ENCODE results near the gene TADA3. TPM values are rescaled to one million over a fixed set of nuclear protein-coding genes. Genes with fewer than 3 reads are reported as not detected.
A peak's percentile ranks its signal among the peaks of the same experiment; 100 is the strongest.

Gene TADA3
- total and polyA plus RNA-seq, 8 donors: 13.2 to 29.1 (median 20.1) TPM

DNA sequence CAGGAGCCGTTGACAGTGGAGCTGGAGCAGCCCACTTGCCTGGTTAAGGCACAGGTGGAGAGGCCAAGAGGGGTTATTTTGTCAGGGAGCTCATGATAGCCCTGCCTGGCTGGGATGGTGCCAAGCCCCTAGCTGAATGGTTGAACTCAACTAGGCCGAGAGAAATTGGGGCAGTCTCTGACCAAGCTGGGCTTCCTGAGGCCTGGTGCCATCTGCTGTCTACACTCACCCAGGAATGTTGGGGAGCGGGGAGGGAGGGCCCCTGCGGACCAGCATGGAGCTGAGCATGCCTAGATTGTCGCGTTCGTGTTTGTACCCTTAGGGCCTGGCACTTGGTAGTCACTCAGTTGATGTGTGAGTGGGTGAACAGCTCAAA, 59.5 kb downstream of the TADA3 start:
- ATAC-seq (no peak), FAIRE-seq (no peak), DNase-seq (peak in 1 of 6 donors; percentile 27)
- Histone ChIP-seq H3K36me3 (peaks cover 0 to 8% (median 0%) of the 10 kb centered on the region in 3 donors), H3K27ac (no peak overlapping the region), H3K4me3 (peak overlapping the region; percentile 57 to 99 (median 94)), H3K9me3 (no peaks in the 10 kb centered on the region), H3K4me1 (peaks cover 0 to 14% (median 14%) of the 10 kb centered on the region in 3 donors), H3K27me3 (no peaks in the 10 kb centered on the region)
- intact Hi-C loops (cut with DNase I): no loop called here
- WGBS, 2 donors: 27 to 29% methylated on average over 7 of the region's 7 CpGs
- TF ChIP-seq, protein P1, sequence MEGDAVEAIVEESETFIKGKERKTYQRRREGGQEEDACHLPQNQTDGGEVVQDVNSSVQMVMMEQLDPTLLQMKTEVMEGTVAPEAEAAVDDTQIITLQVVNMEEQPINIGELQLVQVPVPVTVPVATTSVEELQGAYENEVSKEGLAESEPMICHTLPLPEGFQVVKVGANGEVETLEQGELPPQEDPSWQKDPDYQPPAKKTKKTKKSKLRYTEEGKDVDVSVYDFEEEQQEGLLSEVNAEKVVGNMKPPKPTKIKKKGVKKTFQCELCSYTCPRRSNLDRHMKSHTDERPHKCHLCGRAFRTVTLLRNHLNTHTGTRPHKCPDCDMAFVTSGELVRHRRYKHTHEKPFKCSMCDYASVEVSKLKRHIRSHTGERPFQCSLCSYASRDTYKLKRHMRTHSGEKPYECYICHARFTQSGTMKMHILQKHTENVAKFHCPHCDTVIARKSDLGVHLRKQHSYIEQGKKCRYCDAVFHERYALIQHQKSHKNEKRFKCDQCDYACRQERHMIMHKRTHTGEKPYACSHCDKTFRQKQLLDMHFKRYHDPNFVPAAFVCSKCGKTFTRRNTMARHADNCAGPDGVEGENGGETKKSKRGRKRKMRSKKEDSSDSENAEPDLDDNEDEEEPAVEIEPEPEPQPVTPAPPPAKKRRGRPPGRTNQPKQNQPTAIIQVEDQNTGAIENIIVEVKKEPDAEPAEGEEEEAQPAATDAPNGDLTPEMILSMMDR (IDR thresholded peaks at IDR 0.05): no peak

DNA sequence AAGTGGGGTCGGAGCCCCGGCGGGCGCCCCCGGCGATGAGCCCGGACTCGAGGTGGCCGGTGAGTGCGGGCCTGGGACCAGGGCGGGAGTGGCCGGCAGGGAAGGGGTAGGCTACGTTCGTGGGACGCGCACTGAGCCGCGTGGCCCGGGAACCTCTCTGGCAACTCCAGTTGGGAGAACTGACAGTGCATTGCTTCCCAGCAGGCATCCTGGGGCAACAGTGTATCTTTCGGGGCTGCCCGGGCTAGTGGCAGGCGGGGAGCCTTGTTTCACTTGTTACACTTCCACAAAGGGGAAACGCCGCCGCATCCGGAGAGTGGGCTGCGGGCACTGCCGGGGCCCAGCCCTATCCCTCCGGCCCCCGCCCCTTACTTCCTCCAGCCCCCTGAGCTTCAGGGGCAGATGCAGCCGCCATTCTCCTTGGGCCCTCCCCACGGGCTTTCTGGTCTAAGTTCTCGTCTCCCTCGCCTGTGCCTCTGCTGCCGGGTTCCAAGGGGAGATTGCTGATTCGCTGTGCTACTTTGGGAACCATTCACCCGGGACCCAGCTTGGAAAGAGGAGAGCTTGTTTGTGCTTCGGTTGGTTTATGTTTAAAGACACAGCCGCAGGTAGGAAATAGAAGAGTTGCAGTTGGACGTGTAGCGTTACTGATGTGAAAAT, 60.1 kb downstream of the TADA3 start:
- intact Hi-C loops (cut with DNase I): no loop called here

DNA sequence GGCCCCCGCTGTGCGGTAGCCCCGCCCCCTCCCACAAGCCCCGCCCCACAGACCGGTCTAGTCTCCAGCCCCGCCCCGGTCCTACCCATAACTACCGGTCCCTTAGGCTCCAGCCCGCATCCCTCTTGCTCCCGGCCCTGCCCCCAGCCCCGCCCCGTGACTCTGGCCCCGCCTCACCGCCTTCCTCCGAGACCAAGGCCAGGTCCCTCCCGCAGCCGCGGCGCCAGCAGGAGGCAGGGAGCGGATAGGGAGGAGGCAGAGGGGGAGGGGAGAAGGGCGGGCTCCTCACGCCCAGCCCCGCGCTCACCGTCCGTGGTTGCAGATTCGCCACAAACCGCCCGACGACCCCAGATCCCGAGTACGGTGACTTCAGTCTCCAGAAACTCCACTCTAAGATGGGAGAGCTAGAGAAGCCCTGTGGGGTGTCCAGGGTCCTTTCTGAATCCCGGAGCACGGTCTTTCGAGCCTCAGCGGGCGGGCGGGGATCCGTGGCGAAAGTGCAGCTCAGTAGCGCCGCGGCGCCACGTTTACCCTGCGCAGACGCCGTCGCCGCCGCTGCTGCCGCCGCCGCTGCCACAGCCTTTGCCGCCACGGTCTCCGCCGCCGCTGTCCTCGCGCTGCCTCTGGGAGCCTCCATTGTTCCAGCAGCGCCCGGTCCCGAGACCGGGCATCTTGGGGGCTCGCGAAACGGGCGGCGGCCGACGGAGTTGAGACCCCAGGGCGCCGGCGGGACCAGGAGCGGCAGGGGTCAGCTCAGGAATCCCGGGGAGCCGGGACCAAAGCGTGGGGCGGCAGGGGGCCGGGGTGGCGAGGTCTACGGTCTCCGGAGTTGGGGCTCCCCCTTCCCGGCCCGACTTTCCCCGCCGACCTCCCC, 60.8 kb downstream of the TADA3 start, which contains the start of gene BRPF1:
Gene BRPF1 (plus strand): TSS at position 530 of the 874 bp plus-strand sequence. CDS start 2,406 bp downstream, outside the sequence.
- Histone ChIP-seq H3K9me3 (no peaks in the 10 kb centered on the region), H3K4me1 (peaks cover 0 to 14% (median 14%) of the 10 kb centered on the region in 3 donors), H3K27ac (peak within 1 kb of the TSS; percentile 98 to 99 (median 98)), H3K36me3 (peaks cover 0 to 3% (median 0%) of the 10 kb centered on the region in 3 donors), H3K27me3 (no peaks in the 10 kb centered on the region), H3K4me3 (peak within 1 kb of the TSS; percentile 57 to 99 (median 94))
- FAIRE-seq (no peak), ATAC-seq (peak; percentile 95 to 98 (median 96)), DNase-seq (peak; percentile 99 to 100 (median 100))
- intact Hi-C loops (cut with DNase I): no loop called here
- 1% methylated on average over 73 to 88 of the region's 88 CpGs for WGBS, 2 donors
- TF ChIP-seq, protein P1 (IDR thresholded peaks at IDR 0.05): no peak

More for the DNA sequence above, 60.1 kb downstream of the TADA3 start:
- TF ChIP-seq, protein P1 (IDR thresholded peaks at IDR 0.05): no peak
- ATAC-seq: peak in 3 of 4 donors; percentile 0 to 3 (median 1)
- Histone ChIP-seq H3K4me3 (peak overlapping the region; percentile 57 to 99 (median 94)), H3K27me3 (no peaks in the 10 kb centered on the region), H3K27ac (peak overlapping the region in 3 of 4 donors; percentile 98), H3K36me3 (peaks cover 0 to 3% (median 0%) of the 10 kb centered on the region in 3 donors), H3K9me3 (no peaks in the 10 kb centered on the region), H3K4me1 (peaks cover 0 to 14% (median 14%) of the 10 kb centered on the region in 3 donors)
- peak in 3 of 6 donors; percentile 37 to 82 (median 62) for DNase-seq
- 1% methylated on average over 35 to 41 of the region's 41 CpGs for WGBS, 2 donors
- FAIRE-seq: no peak

DNA sequence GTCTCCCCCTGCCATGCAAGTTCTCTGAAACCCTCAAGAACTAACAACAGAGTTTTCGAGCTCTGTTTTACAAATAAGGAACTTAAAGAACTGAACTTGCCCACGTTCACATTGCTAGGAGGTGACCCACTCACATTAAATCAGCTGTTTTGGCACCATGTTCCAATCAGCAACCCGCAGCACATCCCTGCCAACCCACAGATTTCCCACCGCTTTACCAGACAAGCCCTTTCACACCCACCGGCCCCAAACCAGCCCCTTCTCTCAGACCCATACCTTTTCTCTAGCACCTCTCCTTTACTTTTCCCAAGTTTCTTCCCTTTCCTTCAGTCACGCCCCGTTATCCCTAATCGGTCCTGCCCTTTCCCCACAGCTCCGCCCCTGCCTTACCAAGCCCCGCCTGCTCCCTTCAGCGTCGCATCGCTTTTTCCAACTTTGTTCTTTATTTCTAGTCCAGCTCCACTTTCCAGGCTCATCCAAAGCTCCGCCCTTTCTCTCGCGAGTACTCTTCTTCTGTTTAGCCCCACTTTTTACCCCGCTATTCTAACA, 61.5 kb downstream of the TADA3 start:
- 1% methylated on average over 16 of the region's 17 CpGs for WGBS, 2 donors
- H3K36me3 ChIP-seq: peaks cover 0 to 3% (median 0%) of the 10 kb centered on the region in 3 donors
- TF ChIP-seq, protein P1 (IDR thresholded peaks at IDR 0.05): no peak
- H3K4me1 ChIP-seq: peaks cover 0 to 14% (median 14%) of the 10 kb centered on the region in 3 donors
- no peaks in the 10 kb centered on the region for H3K27me3 ChIP-seq
- peak overlapping the region; percentile 33 to 99 (median 86) for H3K27ac ChIP-seq
- no peak for FAIRE-seq
- DNase-seq: peak in 1 of 6 donors; percentile 84
- peak overlapping the region; percentile 28 to 99 (median 60) for H3K4me3 ChIP-seq
- H3K9me3 ChIP-seq: no peaks in the 10 kb centered on the region
- intact Hi-C loops (cut with DNase I): no loop called here
- ATAC-seq: peak; percentile 68 to 79 (median 74)

Other genes starting within 250 kb of the TADA3 start
- 1 to 10 TPM in 3 of 6 donors, under 1 TPM in 3; 0.35 to 2.8 (median 0.96) TPM for gene LHFPL4, start 238.7 kb downstream of the TADA3 start, total RNA-seq
- 1 to 10 TPM in 1 of 2 donors, under 1 TPM in 1; 0.99 to 3.9 TPM for gene LHFPL4, start 238.7 kb downstream of the TADA3 start, polyA plus RNA-seq
- gene MTMR14, start 143.0 kb downstream of the TADA3 start, total RNA-seq: 10 to 100 TPM; 11.5 to 20.8 (median 13.0) TPM
- gene MTMR14, start 143.0 kb downstream of the TADA3 start, polyA plus RNA-seq: 10 to 100 TPM; 14.0 to 20.6 TPM
- gene CPNE9, start 88.6 kb downstream of the TADA3 start, total RNA-seq: under 1 TPM in 3 of 6 donors, not detected in 3; 0.12 to 0.19 (median 0.12) TPM
- under 1 TPM; 0.19 to 0.85 TPM for gene CPNE9, start 88.6 kb downstream of the TADA3 start, polyA plus RNA-seq
- gene BRPF1, start 60.7 kb downstream of the TADA3 start, total RNA-seq: 10 to 100 TPM in 1 of 6 donors, 1 to 10 TPM in 5; 7.0 to 10.8 (median 8.4) TPM
- gene BRPF1, start 60.7 kb downstream of the TADA3 start, polyA plus RNA-seq: 10 to 100 TPM in 1 of 2 donors, 1 to 10 TPM in 1; 5.8 to 10.4 TPM
- 10 to 100 TPM in 1 of 6 donors, 1 to 10 TPM in 5; 5.9 to 13.9 (median 7.8) TPM for gene OGG1, start 42.5 kb downstream of the TADA3 start, total RNA-seq
- gene OGG1, start 42.5 kb downstream of the TADA3 start, polyA plus RNA-seq: 10 to 100 TPM; 11.2 to 12.7 TPM
- 10 to 100 TPM in 1 of 6 donors, 1 to 10 TPM in 5; 2.0 to 12.8 (median 4.4) TPM for gene CAMK1, start 22.5 kb downstream of the TADA3 start, total RNA-seq
- gene CAMK1, start 22.5 kb downstream of the TADA3 start, polyA plus RNA-seq: 10 to 100 TPM; 20.5 to 23.7 TPM
- gene ARPC4, start 609 bp upstream of the TADA3 start, total RNA-seq: 10 to 100 TPM; 39.5 to 72.6 (median 53.1) TPM
- gene ARPC4, start 609 bp upstream of the TADA3 start, polyA plus RNA-seq: 10 to 100 TPM; 35.0 to 44.7 TPM
- 10 to 100 TPM in 5 of 6 donors, 1 to 10 TPM in 1; 9.2 to 30.8 (median 17.5) TPM for gene TTLL3, start 17.8 kb upstream of the TADA3 start, total RNA-seq
- gene TTLL3, start 17.8 kb upstream of the TADA3 start, polyA plus RNA-seq: 100 to 1,000 TPM in 1 of 2 donors, 10 to 100 TPM in 1; 77.6 to 104 TPM
- 10 to 100 TPM; 12.4 to 19.1 (median 14.5) TPM for gene RPUSD3, start 51.5 kb upstream of the TADA3 start, total RNA-seq
- gene RPUSD3, start 51.5 kb upstream of the TADA3 start, polyA plus RNA-seq: 10 to 100 TPM; 20.4 to 20.6 TPM
- 10 to 100 TPM in 1 of 6 donors, 1 to 10 TPM in 1, under 1 TPM in 3, not detected in 1; 0.16 to 11.5 (median 0.87) TPM for gene CIDEC, start 87.8 kb upstream of the TADA3 start, total RNA-seq
- 10 to 100 TPM in 1 of 2 donors, 1 to 10 TPM in 1; 1.1 to 10.9 TPM for gene CIDEC, start 87.8 kb upstream of the TADA3 start, polyA plus RNA-seq
- 10 to 100 TPM; 16.3 to 24.5 (median 19.6) TPM for gene JAGN1, start 98.1 kb upstream of the TADA3 start, total RNA-seq
- gene JAGN1, start 98.1 kb upstream of the TADA3 start, polyA plus RNA-seq: 10 to 100 TPM; 25.9 to 27.1 TPM
- 10 to 100 TPM in 3 of 6 donors, 1 to 10 TPM in 3; 6.4 to 14.1 (median 9.4) TPM for gene IL17RE, start 110.4 kb upstream of the TADA3 start, total RNA-seq
- gene IL17RE, start 110.4 kb upstream of the TADA3 start, polyA plus RNA-seq: 10 to 100 TPM in 1 of 2 donors, 1 to 10 TPM in 1; 8.0 to 15.6 TPM
- gene IL17RC, start 124.6 kb upstream of the TADA3 start, total RNA-seq: 10 to 100 TPM; 11.9 to 19.8 (median 13.2) TPM
- 10 to 100 TPM; 51.6 to 55.7 TPM for gene IL17RC, start 124.6 kb upstream of the TADA3 start, polyA plus RNA-seq
- 10 to 100 TPM; 11.3 to 36.6 (median 13.2) TPM for gene CRELD1, start 141.4 kb upstream of the TADA3 start, total RNA-seq
- gene CRELD1, start 141.4 kb upstream of the TADA3 start, polyA plus RNA-seq: 10 to 100 TPM; 34.3 to 45.9 TPM
- 1 to 10 TPM; 1.2 to 2.1 (median 1.9) TPM for gene PRRT3, start 159.9 kb upstream of the TADA3 start, total RNA-seq
- gene PRRT3, start 159.9 kb upstream of the TADA3 start, polyA plus RNA-seq: 1 to 10 TPM; 2.5 to 5.1 TPM
- gene EMC3, start 194.4 kb upstream of the TADA3 start, total RNA-seq: 10 to 100 TPM; 25.8 to 32.1 (median 29.6) TPM
- 10 to 100 TPM in 1 of 2 donors, 1 to 10 TPM in 1; 9.8 to 35.2 TPM for gene EMC3, start 194.4 kb upstream of the TADA3 start, polyA plus RNA-seq
- 1 to 10 TPM; 1.7 to 3.7 (median 2.0) TPM for gene FANCD2, start 234.0 kb upstream of the TADA3 start, total RNA-seq
- 1 to 10 TPM; 2.1 to 2.6 TPM for gene FANCD2, start 234.0 kb upstream of the TADA3 start, polyA plus RNA-seq